Small intestine (tissue), 7 donors: ENCODE data around the gene CDH13. TPM values are rescaled to one million over a fixed set of nuclear protein-coding genes. Genes with fewer than 3 reads are reported as not detected.

Experiments
- DNase-seq, 2 donors: peaks; one replicate each; pipeline versions ENCODE4 v3.0.0 to v3.0.0-alpha.2; 2013
- FAIRE-seq: peaks from 2 replicates; lab custom pipeline; 2012; peaks lifted over from hg19 to GRCh38; lab: Jason Lieb, UNC
- H3K27ac ChIP-seq, 3 donors: one replicate each; pipeline ENCODE4 v1.5.1; 2013; ENCODE audit warnings: low read length in 2 of 3, mild to moderate bottlenecking in 2 of 3, control low read depth in 1 of 3, inconsistent platforms in 1 of 3, low read depth in 1 of 3, moderate library complexity in 1 of 3
- H3K27me3 ChIP-seq, 3 donors: one replicate each; pipeline ENCODE4 v1.6.1; 2013; ENCODE audit warnings: low read length in 3 of 3, inconsistent platforms in 1 of 3; ENCODE audit not compliant: control insufficient read depth in 3 of 3, insufficient read depth in 3 of 3
- H3K36me3 ChIP-seq, 3 donors: one replicate each; pipeline ENCODE4 v1.6.1; 2013; ENCODE audit warnings: low read length in 3 of 3, inconsistent platforms in 1 of 3, low read depth in 1 of 3, mild to moderate bottlenecking in 1 of 3, moderate library complexity in 1 of 3; ENCODE audit not compliant: control insufficient read depth in 3 of 3, insufficient read depth in 2 of 3
- H3K4me1 ChIP-seq, 3 donors: one replicate each; pipeline ENCODE4 v1.6.1; 2013; ENCODE audit warnings: low read length in 2 of 3, inconsistent platforms in 1 of 3, low read depth in 1 of 3, mild to moderate bottlenecking in 1 of 3, moderate library complexity in 1 of 3; ENCODE audit not compliant: control insufficient read depth in 3 of 3, insufficient read depth in 2 of 3
- H3K4me3 ChIP-seq, 3 donors: one replicate each; pipeline ENCODE4 v1.5.1; 2013; ENCODE audit warnings: low read length in 3 of 3, control low read depth in 1 of 3, inconsistent platforms in 1 of 3, low read depth in 1 of 3, mild to moderate bottlenecking in 1 of 3, moderate library complexity in 1 of 3
- H3K9me3 ChIP-seq, 2 donors: one replicate each; pipeline ENCODE4 v1.6.1; 2013; ENCODE audit warnings: low read depth in 1 of 2, low read length in 1 of 2; ENCODE audit not compliant: control insufficient read depth in 2 of 2, insufficient read depth in 1 of 2
- WGBS, 3 donors: extraction: QIAGEN DNeasy Blood & Tissue Kit; methylation state at CpG; one replicate each; pipeline ENCODE4 v1.1.7; 2013; 5-methylcytosine and 5-hydroxymethylcytosine counted together
- polyA plus RNA-seq, 4 donors: library from polyadenylated mRNA; stranded (reverse) in 3 of 4; unstranded in 1 of 4; fragments of 200-250 nt in 3 of 4; fragments of 120-200 nt in 1 of 4; gene quantifications; one replicate each; pipeline versions ENCODE4 v1.2.1 to v1.2.3, GENCODE V29; 2013
- donor health status: healthy with polysubstance abuse.
- donor health status: control.
- donor health status: control.
- donor health status: Bipolar disorder and iron deficiency.
- donor health status: healthy.

Gene CDH13
- polyA plus RNA-seq, 4 donors: 0.27 to 15.0 (median 2.9) TPM; not detected in 1

DNA sequence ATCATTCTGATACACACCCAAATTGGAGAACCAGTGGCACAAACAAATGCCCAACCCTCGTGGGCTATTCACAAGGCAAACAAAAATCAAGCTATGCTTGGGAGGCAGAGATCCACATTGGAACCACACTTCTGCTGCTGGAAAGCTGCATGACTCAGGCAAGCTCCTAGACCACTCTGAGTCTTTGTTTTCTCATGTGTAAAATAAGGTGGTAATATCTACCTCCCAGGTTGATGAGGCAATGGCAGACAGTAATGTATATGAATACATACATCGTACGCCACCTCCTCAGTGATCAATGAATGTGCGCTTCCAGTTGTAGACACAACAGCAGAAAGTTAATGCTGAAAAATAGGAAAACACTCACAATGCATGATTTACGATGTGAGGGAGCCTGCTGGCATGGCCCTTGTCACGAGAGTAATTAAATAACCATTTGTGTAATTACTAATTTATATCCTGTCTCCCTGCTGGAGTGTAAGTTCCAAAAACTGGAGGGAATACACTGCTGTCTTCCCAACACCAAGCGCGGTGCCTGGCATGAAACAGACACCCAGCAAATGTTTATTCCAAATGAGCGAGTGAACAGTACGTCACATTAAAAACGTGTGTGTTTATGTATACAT is 1111.1 kb downstream of the CDH13 start:
- Histone ChIP-seq H3K27ac (no peak overlapping the region), H3K4me3 (no peak overlapping the region), H3K27me3 (no peaks in the 10 kb centered on the region), H3K36me3 (no peaks in the 10 kb centered on the region), H3K4me1 (no peaks in the 10 kb centered on the region), H3K9me3 (peaks cover 0 to 11% of the 10 kb centered on the region in 2 donors)
- FAIRE-seq (no peak), DNase-seq (no peak)
- 70 to 80% (median 72%) methylated on average over 11 of the region's 11 CpGs for WGBS, 3 donors

DNA sequence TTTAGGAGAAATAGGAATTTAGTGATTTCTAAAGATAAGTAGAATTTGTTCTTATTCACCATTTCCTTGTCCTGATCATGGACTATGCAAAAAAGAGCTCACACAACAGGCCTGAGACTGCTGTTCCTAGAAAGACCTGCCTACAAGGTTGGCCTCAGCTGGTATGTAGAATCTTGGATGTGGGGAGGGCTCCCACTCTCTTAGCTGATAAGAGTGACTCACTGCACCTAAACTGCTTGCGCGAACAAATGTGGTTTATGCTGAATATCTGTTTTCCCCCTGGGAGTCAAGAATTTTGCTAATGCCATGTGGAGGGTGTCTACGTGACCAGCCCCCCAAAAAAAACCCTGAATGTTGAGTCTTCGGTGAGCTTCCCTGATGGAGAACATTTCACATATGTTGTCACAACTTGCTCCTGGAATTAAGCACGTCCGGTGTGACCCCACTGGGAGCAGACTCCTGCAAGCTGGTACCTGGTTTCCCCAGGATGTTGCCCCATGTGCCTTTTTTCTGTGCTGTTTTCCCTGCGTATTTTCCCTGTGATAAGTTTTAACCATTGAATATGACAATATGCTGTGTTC is 1112.2 kb downstream of the CDH13 start:
- Histone ChIP-seq H3K27ac (no peak overlapping the region), H3K9me3 (peaks cover 0 to 2% of the 10 kb centered on the region in 2 donors), H3K36me3 (no peaks in the 10 kb centered on the region), H3K27me3 (no peaks in the 10 kb centered on the region), H3K4me1 (no peaks in the 10 kb centered on the region), H3K4me3 (no peak overlapping the region)
- DNase-seq: no peak
- WGBS, 3 donors: 78 to 89% (median 83%) methylated on average over 7 of the region's 7 CpGs
- no peak for FAIRE-seq

DNA sequence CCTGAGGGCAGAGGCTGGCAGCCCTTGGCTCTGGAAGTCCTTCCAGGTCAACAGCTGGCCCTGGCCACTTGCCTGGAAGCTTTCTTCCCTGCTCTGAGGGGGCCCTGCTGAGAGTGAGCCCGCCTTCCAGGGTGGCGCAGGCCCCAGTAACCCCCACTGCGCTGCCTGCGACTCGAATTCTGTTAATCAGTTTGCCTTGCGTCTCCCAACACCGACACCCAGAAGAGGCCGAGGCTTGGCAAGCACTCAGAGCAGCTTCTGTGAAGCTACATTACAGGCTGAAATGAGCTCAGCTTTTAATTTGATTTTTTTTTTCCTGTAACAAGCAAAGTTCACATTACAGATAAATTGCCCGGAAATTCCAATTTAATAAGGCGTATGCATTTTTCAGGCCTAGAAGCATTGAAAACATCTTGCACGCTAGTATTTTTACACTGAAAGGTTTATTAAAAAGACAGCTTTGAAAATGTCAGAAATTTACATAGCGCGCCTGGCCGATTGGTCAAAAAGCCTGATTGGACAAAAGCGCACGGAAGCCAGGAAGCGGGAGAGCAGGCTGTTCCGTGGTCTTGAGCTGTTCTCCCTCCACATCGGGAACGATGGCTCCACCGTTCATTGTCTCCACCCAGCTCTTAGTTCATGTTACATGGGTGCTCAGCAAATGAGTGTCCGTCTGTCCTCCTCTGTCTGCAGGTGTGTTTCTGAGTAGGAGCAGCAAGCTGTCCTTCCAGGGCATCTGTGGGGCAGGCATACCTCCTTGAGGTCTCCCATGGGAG is 1115.5 kb downstream of the CDH13 start:
- no peaks in the 10 kb centered on the region for H3K9me3 ChIP-seq
- no peak overlapping the region for H3K4me3 ChIP-seq
- H3K27me3 ChIP-seq: no peaks in the 10 kb centered on the region
- FAIRE-seq (no peak), DNase-seq (peak in 1 of 2 donors; percentile 2)
- H3K27ac ChIP-seq: no peak overlapping the region
- WGBS, 3 donors: 81 to 93% (median 86%) methylated on average over 22 of the region's 22 CpGs
- no peaks in the 10 kb centered on the region for H3K36me3 ChIP-seq
- H3K4me1 ChIP-seq: no peaks in the 10 kb centered on the region

DNA sequence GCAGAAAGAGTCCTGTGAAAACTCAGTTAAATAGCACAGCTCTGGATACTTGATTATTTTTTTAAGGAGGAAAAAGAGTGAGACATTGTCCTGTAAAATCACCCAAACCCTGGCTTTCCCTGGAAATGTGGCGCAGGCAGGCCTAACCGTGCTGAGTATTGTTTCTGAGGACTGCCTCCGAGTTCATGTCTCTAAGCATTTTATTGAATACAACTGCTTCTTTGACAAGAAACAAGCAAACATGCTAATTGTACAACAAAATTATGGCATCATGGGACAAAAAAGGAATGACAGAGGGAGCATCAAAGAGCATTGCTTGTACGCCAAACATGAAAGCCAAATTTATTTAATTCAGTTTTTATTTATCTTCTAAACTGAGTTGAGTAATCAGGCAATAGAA is 1116.5 kb downstream of the CDH13 start:
- Histone ChIP-seq H3K9me3 (no peaks in the 10 kb centered on the region), H3K4me3 (no peak overlapping the region), H3K4me1 (no peaks in the 10 kb centered on the region), H3K27me3 (no peaks in the 10 kb centered on the region), H3K27ac (no peak overlapping the region), H3K36me3 (no peaks in the 10 kb centered on the region)
- DNase-seq (no peak), FAIRE-seq (no peak)
- WGBS, 3 donors: 88 to 91% (median 90%) methylated on average over 4 of the region's 4 CpGs

DNA sequence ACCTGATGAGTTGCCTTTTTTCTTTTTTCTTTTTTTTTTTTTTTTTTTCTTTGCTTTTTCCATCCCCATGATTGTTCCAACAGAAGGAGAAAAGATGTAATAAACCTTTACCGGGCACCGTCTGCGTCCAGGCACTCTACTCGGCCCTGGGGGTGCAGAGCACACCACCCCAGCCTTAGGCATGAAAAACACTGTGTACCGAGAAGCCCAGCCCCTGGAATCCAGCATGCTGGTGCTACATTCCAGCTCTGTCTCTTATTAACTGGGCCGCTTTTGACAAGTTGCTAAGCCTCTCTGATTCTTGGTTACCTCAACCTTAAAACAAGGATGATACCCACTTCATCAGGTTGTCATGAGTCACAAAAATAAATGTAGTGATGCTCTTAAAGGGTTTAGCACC is 1117.0 kb downstream of the CDH13 start:
- no peak for FAIRE-seq
- Histone ChIP-seq H3K36me3 (no peaks in the 10 kb centered on the region), H3K27ac (no peak overlapping the region)

DNA sequence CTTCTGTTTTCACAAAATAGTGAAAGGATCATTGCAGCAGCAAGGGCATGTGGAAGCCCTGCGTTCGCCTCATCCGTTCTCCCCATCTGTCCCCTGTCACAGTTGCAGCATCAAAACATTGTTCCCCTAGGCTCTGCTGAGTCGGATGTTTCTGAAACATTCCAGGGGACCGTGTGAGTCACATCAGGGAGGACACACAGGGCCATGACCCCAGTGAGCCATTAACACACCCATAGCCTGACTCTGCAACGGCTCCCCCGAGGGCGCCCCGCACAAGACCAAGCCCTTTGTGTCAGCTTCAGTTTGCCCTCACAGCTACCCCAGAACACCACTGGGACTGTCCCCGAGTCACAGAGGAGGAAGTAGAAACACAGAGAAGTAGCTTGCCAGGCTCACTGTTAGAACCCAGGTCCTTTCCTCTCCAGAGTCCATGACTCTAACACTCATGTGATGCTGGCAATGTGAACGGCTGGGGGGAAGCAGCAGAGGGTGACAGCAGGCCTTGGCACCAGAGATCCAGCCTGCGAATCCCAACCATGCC is 1117.7 kb downstream of the CDH13 start:
- H3K9me3 ChIP-seq: no peaks in the 10 kb centered on the region
- H3K4me3 ChIP-seq: no peak overlapping the region
- DNase-seq (peak in 1 of 2 donors; percentile 5), FAIRE-seq (no peak)
- 45 to 46% (median 46%) methylated on average over 12 of the region's 12 CpGs for WGBS, 3 donors
- H3K36me3 ChIP-seq: no peaks in the 10 kb centered on the region
- H3K27me3 ChIP-seq: no peaks in the 10 kb centered on the region
- no peaks in the 10 kb centered on the region for H3K4me1 ChIP-seq
- no peak overlapping the region for H3K27ac ChIP-seq

More for the DNA sequence above, 1117.0 kb downstream of the CDH13 start:
- Histone ChIP-seq H3K4me3 (no peak overlapping the region), H3K4me1 (no peaks in the 10 kb centered on the region), H3K27me3 (no peaks in the 10 kb centered on the region), H3K9me3 (no peaks in the 10 kb centered on the region)
- 80 to 88% (median 86%) methylated on average over 6 of the region's 6 CpGs for WGBS, 3 donors
- DNase-seq: no peak

DNA sequence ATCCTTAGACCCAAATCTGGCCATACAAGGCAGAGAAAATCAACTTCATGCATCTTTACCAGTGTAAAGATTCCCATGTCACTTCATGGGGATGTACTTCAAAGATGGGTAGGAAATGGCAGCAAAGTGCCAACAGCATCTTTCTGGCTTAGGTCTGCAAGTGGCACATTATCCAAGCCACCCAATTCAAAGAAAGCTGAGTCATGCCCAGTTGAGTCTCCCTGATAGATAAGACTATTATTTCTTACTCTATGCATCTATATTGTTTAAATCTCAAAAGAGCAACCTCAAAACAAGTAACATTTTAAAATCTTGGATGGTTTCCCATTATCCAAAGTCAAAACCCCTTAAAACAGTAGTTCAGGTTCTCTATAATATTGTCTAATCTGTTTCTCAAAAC is 1119.8 kb downstream of the CDH13 start:
- no peaks in the 10 kb centered on the region for H3K36me3 ChIP-seq
- no peaks in the 10 kb centered on the region for H3K9me3 ChIP-seq
- FAIRE-seq (no peak), DNase-seq (no peak)
- H3K4me3 ChIP-seq: no peak overlapping the region
- H3K27me3 ChIP-seq: no peaks in the 10 kb centered on the region
- H3K27ac ChIP-seq: no peak overlapping the region
- no peaks in the 10 kb centered on the region for H3K4me1 ChIP-seq

DNA sequence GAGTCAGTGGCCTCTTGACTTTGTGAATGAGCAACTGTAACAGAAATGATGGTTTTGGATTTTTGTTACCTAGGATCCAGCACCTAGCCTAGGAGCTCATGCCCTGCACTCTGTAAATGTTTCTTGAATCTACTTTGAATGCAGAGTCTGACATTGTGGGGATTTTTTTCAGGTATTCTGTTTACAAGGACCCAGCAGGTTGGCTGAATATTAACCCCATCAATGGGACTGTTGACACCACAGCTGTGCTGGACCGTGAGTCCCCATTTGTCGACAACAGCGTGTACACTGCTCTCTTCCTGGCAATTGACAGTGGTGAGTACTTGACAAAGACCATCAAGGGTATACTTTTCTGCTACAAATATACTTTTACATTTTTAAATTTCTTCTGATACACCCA is 1121.2 kb downstream of the CDH13 start:
- H3K27me3 ChIP-seq: no peaks in the 10 kb centered on the region
- FAIRE-seq (no peak), DNase-seq (no peak)
- no peaks in the 10 kb centered on the region for H3K36me3 ChIP-seq
- WGBS, 3 donors: 44 to 71% (median 49%) methylated on average over 3 of the region's 3 CpGs
- H3K4me1 ChIP-seq: no peaks in the 10 kb centered on the region
- no peak overlapping the region for H3K4me3 ChIP-seq
- no peaks in the 10 kb centered on the region for H3K9me3 ChIP-seq
- no peak overlapping the region for H3K27ac ChIP-seq
